ENCODE results near the gene USP48. TPM values are rescaled to one million over a fixed set of nuclear protein-coding genes. Genes with fewer than 3 reads are reported as not detected.
A peak's percentile ranks its signal among the peaks of the same experiment; 100 is the strongest.

Gene USP48
- total RNA-seq, 2 experiments from 2014 or later: 73.3 to 76.0 TPM

DNA sequence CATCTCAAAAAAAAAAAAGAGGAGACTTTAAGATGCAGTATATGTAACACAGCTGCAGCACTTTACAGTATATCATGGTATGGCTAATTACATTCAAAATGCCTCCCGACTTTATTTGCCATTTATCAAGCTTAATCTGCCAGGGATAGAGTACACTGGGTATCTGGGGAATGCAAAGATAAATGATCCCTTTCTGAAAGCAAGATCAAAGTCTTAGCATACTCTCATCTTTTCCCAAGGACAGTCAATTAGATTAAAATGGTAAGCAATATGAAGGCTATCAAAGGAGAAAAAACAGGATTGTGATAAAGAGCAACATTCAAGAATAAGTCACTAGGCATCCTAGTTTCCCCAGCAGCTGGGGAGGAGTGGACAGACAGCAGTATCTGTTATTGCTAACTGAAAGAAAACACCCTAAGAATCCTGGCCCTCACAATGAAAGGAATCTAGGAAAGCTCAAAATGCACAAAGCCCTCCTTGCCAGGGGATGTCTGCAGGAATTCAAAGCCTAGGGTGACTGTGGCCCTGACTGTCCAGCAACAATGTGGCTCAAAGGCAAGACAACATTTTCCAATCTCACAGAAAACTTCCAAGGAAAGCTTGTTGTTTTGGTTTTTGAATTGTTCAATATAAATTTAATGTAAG, 57.1 kb downstream of the USP48 start:
- Mint-ChIP-seq H3K9me3 (no peaks in the 10 kb centered on the region), H3K27me3 (no peaks in the 10 kb centered on the region), H3K27ac (peak overlapping the region; percentile 33), H3K4me1 (ENCODE audit: low read depth) (no peaks in the 10 kb centered on the region), H3K36me3 (ENCODE audit: low read depth) (peaks cover 87% of the 10 kb centered on the region), H3K4me3 (no peak overlapping the region)
- peaks cover 59% of the 10 kb centered on the region for H3K36me3 ChIP-seq (ENCODE audit: insufficient read depth, low read length)
- no peaks in the 10 kb centered on the region for H3K27me3 ChIP-seq (ENCODE audit: control insufficient read depth in 1 of 2, insufficient read depth in 2 of 2, low read length in 2 of 2)
- no peak overlapping the region for H3K27ac ChIP-seq (ENCODE audit: low read depth in 1 of 2, low read length in 2 of 2)
- H3K4me1 ChIP-seq (ENCODE audit: insufficient read depth, low read length): no peaks in the 10 kb centered on the region
- DNase-seq: no peak
- TF ChIP-seq, protein P1, sequence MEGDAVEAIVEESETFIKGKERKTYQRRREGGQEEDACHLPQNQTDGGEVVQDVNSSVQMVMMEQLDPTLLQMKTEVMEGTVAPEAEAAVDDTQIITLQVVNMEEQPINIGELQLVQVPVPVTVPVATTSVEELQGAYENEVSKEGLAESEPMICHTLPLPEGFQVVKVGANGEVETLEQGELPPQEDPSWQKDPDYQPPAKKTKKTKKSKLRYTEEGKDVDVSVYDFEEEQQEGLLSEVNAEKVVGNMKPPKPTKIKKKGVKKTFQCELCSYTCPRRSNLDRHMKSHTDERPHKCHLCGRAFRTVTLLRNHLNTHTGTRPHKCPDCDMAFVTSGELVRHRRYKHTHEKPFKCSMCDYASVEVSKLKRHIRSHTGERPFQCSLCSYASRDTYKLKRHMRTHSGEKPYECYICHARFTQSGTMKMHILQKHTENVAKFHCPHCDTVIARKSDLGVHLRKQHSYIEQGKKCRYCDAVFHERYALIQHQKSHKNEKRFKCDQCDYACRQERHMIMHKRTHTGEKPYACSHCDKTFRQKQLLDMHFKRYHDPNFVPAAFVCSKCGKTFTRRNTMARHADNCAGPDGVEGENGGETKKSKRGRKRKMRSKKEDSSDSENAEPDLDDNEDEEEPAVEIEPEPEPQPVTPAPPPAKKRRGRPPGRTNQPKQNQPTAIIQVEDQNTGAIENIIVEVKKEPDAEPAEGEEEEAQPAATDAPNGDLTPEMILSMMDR (IDR thresholded peaks at IDR 0.05): no peak
- ChIA-PET CTCF (no interaction called here), POLR2A (no interaction called here)
- no peak overlapping the region for H3K4me3 ChIP-seq (ENCODE audit: low read length)
- no peaks in the 10 kb centered on the region for H3K9me3 ChIP-seq (ENCODE audit: control insufficient read depth in 1 of 2, insufficient read depth in 1 of 2, low read length in 2 of 2)
- no peak for ATAC-seq (ENCODE audit: poor library complexity)
- intact Hi-C loops (cut with DNase I, micrococcal nuclease): no loop called here

DNA sequence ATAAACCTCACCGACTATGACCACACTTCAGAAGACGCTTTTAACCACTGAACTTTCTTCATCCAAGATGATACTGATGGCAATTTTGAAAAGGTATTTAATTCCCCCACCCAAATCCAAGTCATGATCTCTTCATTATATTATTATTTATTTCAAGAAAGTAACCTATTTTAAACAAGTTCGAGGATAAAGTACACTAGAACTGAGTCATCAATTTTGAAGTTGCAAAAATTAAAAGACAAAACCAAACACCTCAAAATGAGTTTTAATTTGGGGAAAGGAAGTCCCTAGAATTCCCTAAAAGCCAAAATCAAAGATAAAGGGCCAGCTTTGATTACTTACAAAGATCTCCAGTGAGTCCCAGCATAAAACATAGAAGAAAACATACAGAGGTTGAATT, 58.4 kb downstream of the USP48 start:
- intact Hi-C loops (cut with DNase I, micrococcal nuclease): no loop called here
- Mint-ChIP-seq H3K27ac (no peak overlapping the region), H3K4me3 (no peak overlapping the region), H3K36me3 (ENCODE audit: low read depth) (peaks cover 91% of the 10 kb centered on the region), H3K4me1 (ENCODE audit: low read depth) (no peaks in the 10 kb centered on the region), H3K27me3 (no peaks in the 10 kb centered on the region), H3K9me3 (no peaks in the 10 kb centered on the region)
- CTCF ChIA-PET: no interaction called here
- TF ChIP-seq, protein P1 (IDR thresholded peaks at IDR 0.05): no peak
- Histone ChIP-seq H3K9me3 (ENCODE audit: control insufficient read depth in 1 of 2, insufficient read depth in 1 of 2, low read length in 2 of 2) (no peaks in the 10 kb centered on the region), H3K27me3 (ENCODE audit: control insufficient read depth in 1 of 2, insufficient read depth in 2 of 2, low read length in 2 of 2) (no peaks in the 10 kb centered on the region), H3K4me1 (ENCODE audit: insufficient read depth, low read length) (no peaks in the 10 kb centered on the region), H3K27ac (ENCODE audit: low read depth in 1 of 2, low read length in 2 of 2) (no peak overlapping the region), H3K36me3 (ENCODE audit: insufficient read depth, low read length) (peaks cover 65% of the 10 kb centered on the region), H3K4me3 (ENCODE audit: low read length) (no peak overlapping the region)
- no peak for DNase-seq
- POLR2A ChIA-PET: no interaction called here
- no peak for ATAC-seq (ENCODE audit: poor library complexity)

DNA sequence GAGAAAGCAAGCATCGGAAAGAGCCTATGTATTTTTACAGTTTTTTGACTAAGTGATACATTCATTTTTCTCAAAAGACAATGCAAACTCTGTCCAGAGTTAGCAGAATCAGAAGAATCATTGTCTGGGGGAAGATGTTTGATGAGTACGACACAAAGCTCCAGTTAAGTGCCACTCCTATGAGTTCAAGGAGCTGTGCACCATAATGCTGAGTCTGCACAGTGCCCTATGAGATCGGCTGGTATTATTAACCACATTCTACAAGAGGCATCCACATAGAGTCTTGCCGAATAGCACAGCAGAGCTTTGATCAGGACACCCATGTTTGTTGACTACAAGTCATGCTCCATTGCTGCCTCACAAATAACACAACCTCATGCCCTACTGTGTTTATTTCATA, 58.9 kb downstream of the USP48 start:
- Mint-ChIP-seq H3K27ac (no peak overlapping the region), H3K36me3 (ENCODE audit: low read depth) (peaks cover 93% of the 10 kb centered on the region)
- no peaks in the 10 kb centered on the region for H3K27me3 ChIP-seq (ENCODE audit: control insufficient read depth in 1 of 2, insufficient read depth in 2 of 2, low read length in 2 of 2)

More for the DNA sequence above, 58.9 kb downstream of the USP48 start:
- DNase-seq (no peak), ATAC-seq (ENCODE audit: poor library complexity) (no peak)
- H3K9me3 Mint-ChIP-seq: no peaks in the 10 kb centered on the region
- H3K36me3 ChIP-seq (ENCODE audit: insufficient read depth, low read length): peaks cover 66% of the 10 kb centered on the region
- TF ChIP-seq, protein P1 (IDR thresholded peaks at IDR 0.05): no peak
- H3K4me1 Mint-ChIP-seq (ENCODE audit: low read depth): no peaks in the 10 kb centered on the region
- CTCF ChIA-PET: no interaction called here
- H3K4me3 ChIP-seq (ENCODE audit: low read length): no peak overlapping the region
- no peak overlapping the region for H3K4me3 Mint-ChIP-seq
- intact Hi-C loops (cut with DNase I, micrococcal nuclease): no loop called here
- no peaks in the 10 kb centered on the region for H3K27me3 Mint-ChIP-seq
- H3K9me3 ChIP-seq (ENCODE audit: control insufficient read depth in 1 of 2, insufficient read depth in 1 of 2, low read length in 2 of 2): no peaks in the 10 kb centered on the region
- no peak overlapping the region for H3K27ac ChIP-seq (ENCODE audit: low read depth in 1 of 2, low read length in 2 of 2)
- POLR2A ChIA-PET: no interaction called here
- H3K4me1 ChIP-seq (ENCODE audit: insufficient read depth, low read length): no peaks in the 10 kb centered on the region

Measured in CD4-positive, alpha-beta T cell (primary cell).